Loucy (cell line): ENCODE results near the gene TUBB2B.

Source experiments
- H2AFZ ChIP-seq: fragments of 200-600 bp; sonication (generic); 2 replicates; pipeline ENCODE4 v1.6.0; 2016; ENCODE audit warnings: antibody characterized with exemption, mild to moderate bottlenecking, low read length, moderate library complexity
- H3F3A ChIP-seq: fragments of 200-600 bp; 2 replicates; pipeline ENCODE4 v1.6.0; 2016; ENCODE audit warnings: antibody characterized with exemption, low read depth, mild to moderate bottlenecking
- H3K27me3 ChIP-seq: fragments of 200-600 bp; sonication (generic); 2 replicates; pipeline ENCODE4 v1.6.1; 2014; ENCODE audit warnings: low read length, mild to moderate bottlenecking; ENCODE audit not compliant: insufficient read depth, poor library complexity, severe bottlenecking
- H3K36me3 ChIP-seq: fragments of 200-600 bp; sonication (generic); 2 replicates; pipeline ENCODE4 v1.6.1; 2016; ENCODE audit warnings: low read length; ENCODE audit not compliant: insufficient read depth
- H3K4me1 ChIP-seq: fragments of 200-600 bp; sonication (generic); 2 replicates; pipeline ENCODE4 v1.5.1; 2014; ENCODE audit warnings: low read length, mild to moderate bottlenecking; ENCODE audit not compliant: insufficient read depth, poor library complexity, severe bottlenecking
- H3K4me2 ChIP-seq: fragments of 200-600 bp; sonication (generic); 2 replicates; pipeline ENCODE4 v1.6.0; 2014; ENCODE audit warnings: antibody characterized with exemption, low read length, low read depth, mild to moderate bottlenecking; ENCODE audit not compliant: poor library complexity, severe bottlenecking
- H3K4me3 ChIP-seq: fragments of 200-600 bp; sonication (generic); 2 replicates; pipeline ENCODE4 v1.5.1; 2014; ENCODE audit warnings: low read length, mild to moderate bottlenecking, mixed read lengths; ENCODE audit not compliant: poor library complexity, severe bottlenecking
- H3K79me2 ChIP-seq: fragments of 200-600 bp; sonication (generic); 2 replicates; pipeline ENCODE4 v1.6.1; 2014; ENCODE audit warnings: low read length; ENCODE audit not compliant: insufficient read depth
- H3K9ac ChIP-seq: fragments of 200-600 bp; sonication (generic); 2 replicates; pipeline ENCODE4 v1.6.0; 2014; ENCODE audit warnings: mild to moderate bottlenecking, low read depth, low read length, moderate library complexity; ENCODE audit not compliant: poor library complexity, severe bottlenecking
- H3K9me2 ChIP-seq: fragments of 200-600 bp; sonication (generic); replicated peaks from 2 replicates; pipeline ENCODE4 v1.6.1; 2016; ENCODE audit warnings: low read depth, low read length, mixed read lengths
- H3K9me3 ChIP-seq: fragments of 200-600 bp; sonication (generic); 2 replicates; pipeline ENCODE4 v1.6.1; 2014; ENCODE audit warnings: mild to moderate bottlenecking, antibody characterized with exemption, low read length, low read depth; ENCODE audit not compliant: insufficient read depth
- H4K20me1 ChIP-seq: fragments of 200-600 bp; sonication (generic); 2 replicates; pipeline ENCODE4 v1.6.0; 2014; ENCODE audit warnings: antibody characterized with exemption, low read length, mild to moderate bottlenecking; ENCODE audit not compliant: insufficient read depth, poor library complexity, severe bottlenecking
- CTCF ChIP-seq: fragments of 200-600 bp; sonication (generic); conservative IDR thresholded peaks from 2 replicates; pipeline ENCODE4 v1.5.1; 2014; ENCODE audit warnings: mild to moderate bottlenecking, antibody characterized with exemption, low read length
- EZH2phosphoT487 ChIP-seq: fragments of 200-600 bp; IDR thresholded peaks from 2 replicates; pipeline ENCODE4 v1.6.1; 2018; ENCODE audit warnings: antibody characterized with exemption, mild to moderate bottlenecking, moderate library complexity, borderline replicate concordance

TUBB2B gene

GRCh38 chr6:3259491-3259958, 32.1 kb upstream of the TUBB2B start:
- H2AFZ ChIP-seq = peak overlapping the region; percentile 45
- TF ChIP-seq CTCF = no peak
- no peak for TF ChIP-seq EZH2phosphoT487

GRCh38 chr6:3258720-3259490, 31.5 kb upstream of the TUBB2B start, which contains the start of gene PSMG4:
Gene PSMG4, plus strand, starts transcription at chr6:3258947. Its CDS starts 76 bp downstream, at chr6:3259023.
- no peaks in the 10 kb centered on the region for H3K9me2 ChIP-seq
- H3K4me1 ChIP-seq = peaks cover 32% of the 10 kb centered on the region
- peaks cover 40% of the 10 kb centered on the region for H4K20me1 ChIP-seq
- H3F3A ChIP-seq = no peaks in the 10 kb centered on the region
- peak within 1 kb of the TSS; percentile 69 for H3K4me2 ChIP-seq
- H3K27me3 ChIP-seq = no peaks in the 10 kb centered on the region
- H3K9me3 ChIP-seq = no peaks in the 10 kb centered on the region
- H3K36me3 ChIP-seq = peaks cover 4% of the 10 kb centered on the region; the same call in 1 of the 2 replicates
- peak within 1 kb of the TSS; percentile 84 for H3K4me3 ChIP-seq
- H3K79me2 ChIP-seq = peaks cover 49% of the 10 kb centered on the region
- peak within 1 kb of the TSS; percentile 45 for H2AFZ ChIP-seq
- TF ChIP-seq EZH2phosphoT487 (no peak), CTCF (no peak)
- peak within 1 kb of the TSS; percentile 75 for H3K9ac ChIP-seq

More at GRCh38 chr6:3259491-3259958, 32.1 kb upstream of the TUBB2B start:
- H3K9ac ChIP-seq = peak overlapping the region; percentile 75
- peak overlapping the region; percentile 69 for H3K4me2 ChIP-seq
- H3K4me1 ChIP-seq = peaks cover 38% of the 10 kb centered on the region
- peaks cover 10% of the 10 kb centered on the region; the same call in 1 of the 2 replicates for H3K36me3 ChIP-seq
- H3K27me3 ChIP-seq = no peaks in the 10 kb centered on the region
- H3K4me3 ChIP-seq = peak overlapping the region; percentile 84
- no peaks in the 10 kb centered on the region for H3K9me2 ChIP-seq
- no peaks in the 10 kb centered on the region for H3K9me3 ChIP-seq
- peaks cover 55% of the 10 kb centered on the region for H3K79me2 ChIP-seq
- H4K20me1 ChIP-seq = peaks cover 40% of the 10 kb centered on the region
- no peaks in the 10 kb centered on the region for H3F3A ChIP-seq

GRCh38 chr6:3258201-3258600, 30.7 kb upstream of the TUBB2B start:
- H3K9me2 ChIP-seq = no peaks in the 10 kb centered on the region
- H4K20me1 ChIP-seq = peaks cover 34% of the 10 kb centered on the region
- H3K9ac ChIP-seq = no peak overlapping the region
- H3K9me3 ChIP-seq = no peaks in the 10 kb centered on the region
- H3K4me2 ChIP-seq = peak overlapping the region; percentile 52
- H3K36me3 ChIP-seq = no peaks in the 10 kb centered on the region
- no peaks in the 10 kb centered on the region for H3K27me3 ChIP-seq
- no peaks in the 10 kb centered on the region for H3F3A ChIP-seq
- peak overlapping the region; percentile 84 for H3K4me3 ChIP-seq
- H3K79me2 ChIP-seq = peaks cover 42% of the 10 kb centered on the region
- H2AFZ ChIP-seq = no peak overlapping the region
- peaks cover 26% of the 10 kb centered on the region for H3K4me1 ChIP-seq
- TF ChIP-seq CTCF (no peak), EZH2phosphoT487 (no peak)
